K562 (cell line): Measurements from ENCODE around the gene CTF1. TPM values are rescaled to one million over a fixed set of nuclear protein-coding genes. Genes with fewer than 3 reads are reported as not detected.

Source experiments
- ARID4B ChIP-seq: sonication (generic); formaldehyde crosslinking; IDR thresholded peaks from 2 replicates; pipeline ENCODE4 v1.8.0; 2022; ENCODE audit warnings: mild to moderate bottlenecking, missing genetic modification reagents
- ATF7 ChIP-seq: fragments of 450-650 bp; IDR thresholded peaks from 2 replicates; pipeline ENCODE4 v1.7.1; 2014; ENCODE audit warnings: mild to moderate bottlenecking, moderate library complexity
- BACH1 ChIP-seq: fragments of 200-800 bp; sonication (Bioruptor generic); IDR thresholded peaks from 2 replicates; pipeline ENCODE4 v1.6.1; 2016; ENCODE audit warnings: missing genetic modification characterization, missing compliant biosample characterization
- CREB1 ChIP-seq, 2 experiments: sonication (generic) in 1 of 2; formaldehyde crosslinking in 1 of 2; IDR thresholded peaks; 2 replicates each; pipeline versions ENCODE4 v1.6.1 to v1.8.0; 2012 to 2022; ENCODE audit warnings: inconsistent platforms in 1 of 2, mild to moderate bottlenecking in 1 of 2, missing genetic modification reagents in 1 of 2, moderate library complexity in 1 of 2
- E2F1 ChIP-seq: sonication (generic); formaldehyde crosslinking; IDR thresholded peaks from 2 replicates; pipeline ENCODE4 v1.8.1; 2023; ENCODE audit warnings: mild to moderate bottlenecking, missing genetic modification reagents, moderate library complexity
- E2F8 ChIP-seq: fragments of 450-650 bp; IDR thresholded peaks from 2 replicates; pipeline ENCODE4 v1.7.1; 2018; ENCODE audit warnings: mild to moderate bottlenecking, low read depth; ENCODE audit not compliant: partially characterized antibody
- NCOR1 ChIP-seq: fragments of 450-650 bp; IDR thresholded peaks from 2 replicates; pipeline ENCODE4 v1.6.1; 2016; ENCODE audit warnings: mild to moderate bottlenecking, moderate library complexity
- NRF1 ChIP-seq, 2 experiments: fragments of 450-650 bp; IDR thresholded peaks in 1 of 2; conservative IDR thresholded peaks in 1 of 2; 2 replicates each; pipeline ENCODE4 v1.6.1; 2014; ENCODE audit warnings: mild to moderate bottlenecking in 2 of 2
- PTTG1 ChIP-seq: fragments of 450-650 bp; IDR thresholded peaks from 2 replicates; pipeline ENCODE4 v1.6.1; 2016; ENCODE audit warnings: low read depth, mild to moderate bottlenecking, missing genetic modification characterization, missing compliant biosample characterization
- RAD51 ChIP-seq: fragments of 450-650 bp; IDR thresholded peaks from 2 replicates; pipeline ENCODE4 v1.7.1; 2016; ENCODE audit warnings: low read depth, mild to moderate bottlenecking, borderline replicate concordance
- YY1 ChIP-seq, 3 experiments: IDR thresholded peaks; 2 replicates each; pipeline ENCODE4 v1.6.1; 2011; ENCODE audit warnings: low read length in 2 of 3, mild to moderate bottlenecking in 2 of 3, moderate library complexity in 2 of 3, borderline replicate concordance in 1 of 3, control low read depth in 1 of 3, low read depth in 1 of 3; ENCODE audit not compliant: insufficient read depth in 3 of 3, insufficient replicate concordance in 2 of 3, control insufficient read depth in 1 of 3, insufficient read length in 1 of 3; ENCODE audit errors: extremely low read depth in 1 of 3
- ZBTB7A ChIP-seq: IDR thresholded peaks from 2 replicates; pipeline ENCODE4 v1.6.1; 2011; ENCODE audit warnings: low read depth, mild to moderate bottlenecking, low read length, moderate library complexity, borderline replicate concordance; ENCODE audit not compliant: control insufficient read depth
- ZFP36 ChIP-seq: fragments of 150-350 bp; IDR thresholded peaks from 2 replicates; pipeline ENCODE4 v1.6.1; 2018; ENCODE audit warnings: low read length, low read depth; ENCODE audit not compliant: partially characterized antibody
- ZFX ChIP-seq: sonication (generic); formaldehyde crosslinking; IDR thresholded peaks from 2 replicates; pipeline ENCODE4 v1.8.0; 2022; ENCODE audit warnings: mild to moderate bottlenecking, missing genetic modification reagents, moderate library complexity
- ZNF740 ChIP-seq, 3 experiments: fragments of 200-800 bp in 1 of 3; sonication (Bioruptor generic) in 1 of 3; sonication (generic) in 1 of 3; formaldehyde crosslinking in 1 of 3; IDR thresholded peaks; 2 replicates each; pipeline versions ENCODE4 v1.6.1 to v1.8.0; 2016 to 2022; ENCODE audit warnings: mild to moderate bottlenecking in 2 of 3, missing compliant biosample characterization in 2 of 3, missing genetic modification characterization in 2 of 3, missing genetic modification reagents in 1 of 3
- polyA plus RNA-seq, 8 experiments: library from polyadenylated mRNA; depleted of rRNA in 4 of 8; stranded (reverse) in 5 of 8; unstranded in 3 of 8; fragments of >200 nt; fragmentation: Nextera tagmentation in 2 of 8; fragmentation: Illumina TruSeq in 1 of 8; extraction: Ambion mirVana in 2 of 8; extraction: Trizol in 1 of 8; gene quantifications; 2 replicates each; pipeline versions ENCODE4 v1.2.1 to v1.2.3, GENCODE V29; 2011 to 2014; ENCODE audit warnings: inconsistent platforms in 1 of 8, missing spikeins in 1 of 8
- total RNA-seq, 7 experiments: library from RNA; depleted of rRNA in 6 of 7; stranded (reverse); fragments of >200 nt in 6 of 7; fragmentation: Illumina TruSeq in 2 of 7; extraction: Trizol in 2 of 7; gene quantifications; 2 replicates each; pipeline versions ENCODE4 v1.2.1 to v1.2.3, GENCODE V29; 2011 to 2021; ENCODE audit warnings: low replicate concordance in 1 of 7

The CTF1 gene
- total and polyA plus RNA-seq, 9 of the 15 experiments (the other 6 are each of a cell fraction or from before 2014, with no cell fraction given), result 0.24 to 2.5 (median 0.44) TPM

- TF ChIP-seq CREB1 (IDR thresholded peaks at IDR 0.05) (peak; percentile 98), CREB1 (CRISPR knock-in tag; IDR thresholded peaks at IDR 0.05) (peak; percentile 96), NRF1 (conservative IDR thresholded peaks at IDR 0.05 in 1 of 2, IDR thresholded peaks at IDR 0.05 in 1 of 2) (peak; percentile 72 to 76), ZNF740 (CRISPR knock-in tag; IDR thresholded peaks at IDR 0.05) (peak; percentile 99), ZNF740 (tag; IDR thresholded peaks at IDR 0.05) (peak in 1 of 2 experiments; percentile 96; a peak in 2 of 4 replicates), E2F1 (CRISPR knock-in tag) (peak; percentile 72), PTTG1 (tag) (peak; percentile 25; the same call in 1 of the 2 replicates), YY1 (IDR thresholded peaks at IDR 0.05; ENCODE audit: borderline replicate concordance in 1 of 3, control insufficient read depth in 1 of 3, extremely low read depth in 1 of 3, insufficient read depth in 3 of 3, insufficient read length in 1 of 3, insufficient replicate concordance in 2 of 3, low read depth in 1 of 3, low read length in 2 of 3) (peak; percentile 95 to 99 (median 95)), BACH1 (tag) (peak; percentile 80; the same call in 1 of the 2 replicates), ZFP36 (peak; percentile 47), ZFX (peak; percentile 52), RAD51 (no peak), ZBTB7A (peak; percentile 73; the same call in 1 of the 2 replicates), ATF7 (peak; percentile 68), ARID4B (CRISPR knock-in tag) (peak; percentile 84), NCOR1 (no peak), E2F8 (peak; percentile 89)
Observed at GRCh38 chr16:30922420-30922959, 26.1 kb downstream of the CTF1 start (continued).
